B cell (primary cell): ENCODE measurements around the gene XRCC4.

Experiments used
- EZH2 ChIP-seq: IDR thresholded peaks from 2 replicates; pipeline ENCODE4 v1.6.1; 2012; ENCODE audit warnings: borderline replicate concordance, low read depth, mild to moderate bottlenecking, moderate library complexity, low read length; ENCODE audit not compliant: insufficient read depth, poor library complexity, severe bottlenecking
- TF ChIP-seq, protein P1 (sequence below): fragments of 200-600 bp; IDR thresholded peaks from one replicate; pipeline ENCODE4 v1.8.0; 2022; ENCODE audit warnings: antibody characterized with exemption, mild to moderate bottlenecking

DNA sequence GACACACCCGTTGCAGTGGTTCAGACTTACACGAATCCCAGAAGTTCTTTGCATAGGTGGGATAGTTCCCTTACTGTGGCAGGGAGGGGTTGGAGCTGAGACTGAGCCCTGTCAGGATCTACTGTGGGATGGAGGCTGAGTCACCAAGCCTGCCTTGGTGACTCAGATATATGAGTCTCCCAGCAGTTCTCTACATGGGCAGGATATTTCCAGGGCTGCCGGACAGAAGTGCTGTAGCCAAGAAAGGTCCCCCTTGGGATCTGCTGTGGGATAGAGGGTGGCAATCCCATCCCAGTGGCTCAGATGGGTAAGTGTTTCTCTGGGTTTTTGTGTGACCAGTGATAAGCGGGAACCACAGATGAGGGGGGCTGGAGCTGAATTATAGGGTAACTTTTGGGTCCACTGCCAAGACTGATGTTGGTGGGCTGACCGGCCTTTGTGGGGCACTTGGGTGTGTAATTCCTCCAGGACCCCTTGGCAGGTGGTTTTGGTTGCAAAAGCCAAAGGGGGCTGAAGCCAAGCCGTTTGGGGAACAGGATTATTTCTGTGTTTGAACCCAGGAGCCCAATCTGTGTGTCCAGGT lies 18.7 kb downstream of the XRCC4 start:
- TF ChIP-seq, protein P1, sequence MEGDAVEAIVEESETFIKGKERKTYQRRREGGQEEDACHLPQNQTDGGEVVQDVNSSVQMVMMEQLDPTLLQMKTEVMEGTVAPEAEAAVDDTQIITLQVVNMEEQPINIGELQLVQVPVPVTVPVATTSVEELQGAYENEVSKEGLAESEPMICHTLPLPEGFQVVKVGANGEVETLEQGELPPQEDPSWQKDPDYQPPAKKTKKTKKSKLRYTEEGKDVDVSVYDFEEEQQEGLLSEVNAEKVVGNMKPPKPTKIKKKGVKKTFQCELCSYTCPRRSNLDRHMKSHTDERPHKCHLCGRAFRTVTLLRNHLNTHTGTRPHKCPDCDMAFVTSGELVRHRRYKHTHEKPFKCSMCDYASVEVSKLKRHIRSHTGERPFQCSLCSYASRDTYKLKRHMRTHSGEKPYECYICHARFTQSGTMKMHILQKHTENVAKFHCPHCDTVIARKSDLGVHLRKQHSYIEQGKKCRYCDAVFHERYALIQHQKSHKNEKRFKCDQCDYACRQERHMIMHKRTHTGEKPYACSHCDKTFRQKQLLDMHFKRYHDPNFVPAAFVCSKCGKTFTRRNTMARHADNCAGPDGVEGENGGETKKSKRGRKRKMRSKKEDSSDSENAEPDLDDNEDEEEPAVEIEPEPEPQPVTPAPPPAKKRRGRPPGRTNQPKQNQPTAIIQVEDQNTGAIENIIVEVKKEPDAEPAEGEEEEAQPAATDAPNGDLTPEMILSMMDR = no peak
- TF ChIP-seq EZH2 = no peak
